GM21360 (cell line): ENCODE results near the gene TMEM135.
"Not testable (repeated sequence)": the region's sequence is repeated elsewhere in the genome, so short reads cannot be mapped to it uniquely, and the experiment has no call there.

Source experiments
- ATAC-seq: cut with Tn5 transposase; IDR thresholded peaks from one replicate; pipeline ENCODE4 v1.9.1; 2021; ENCODE audit warnings: mild to moderate bottlenecking, moderate library complexity; ENCODE audit not compliant: unreplicated experiment

TMEM135 gene

GRCh38 chr11:87020336-87020735 lies 17.4 kb upstream of the TMEM135 start:
- ATAC-seq = no peak

GRCh38 chr11:87020764-87021365 lies 16.9 kb upstream of the TMEM135 start:
- ATAC-seq = no peak

- ATAC-seq = peak; percentile 80
These were observed 15.5 kb upstream of the TMEM135 start for GRCh38 chr11:87022254-87022653.

- no peak for ATAC-seq
These were observed 15.0 kb upstream of the TMEM135 start for GRCh38 chr11:87022738-87023137.

GRCh38 chr11:87026415-87026814 lies 11.3 kb upstream of the TMEM135 start:
- not testable (repeated sequence) for ATAC-seq

- ATAC-seq = peak; percentile 65
These were observed 7.2 kb upstream of the TMEM135 start for GRCh38 chr11:87030458-87031054.

- no peak for ATAC-seq
These were observed 6.1 kb upstream of the TMEM135 start for GRCh38 chr11:87031433-87032170.

GRCh38 chr11:87033561-87033960 lies 4.2 kb upstream of the TMEM135 start:
- no peak for ATAC-seq

- no peak for ATAC-seq
These were observed 1.7 kb upstream of the TMEM135 start for GRCh38 chr11:87035976-87036583.

- no peak for ATAC-seq
These were observed 831 bp upstream of the TMEM135 start for GRCh38 chr11:87036756-87037449.

GRCh38 chr11:87038235-87038977 lies 672 bp downstream of the TMEM135 start:
- no peak for ATAC-seq

GRCh38 chr11:87039371-87039770 lies 1.6 kb downstream of the TMEM135 start:
- no peak for ATAC-seq

- ATAC-seq = no peak
These were observed 6.2 kb downstream of the TMEM135 start for GRCh38 chr11:87043894-87044293.

- ATAC-seq = no peak
These were observed 9.1 kb downstream of the TMEM135 start for GRCh38 chr11:87046824-87047223.

- no peak for ATAC-seq
These were observed 18.4 kb downstream of the TMEM135 start for GRCh38 chr11:87056091-87056490.

- ATAC-seq = no peak
These were observed 20.0 kb downstream of the TMEM135 start for GRCh38 chr11:87057749-87058148.

- no peak for ATAC-seq
These were observed 22.1 kb downstream of the TMEM135 start for GRCh38 chr11:87059596-87060390.

- no peak for ATAC-seq
These were observed 24.0 kb downstream of the TMEM135 start for GRCh38 chr11:87061766-87062165.

- no peak for ATAC-seq
These were observed 26.2 kb downstream of the TMEM135 start for GRCh38 chr11:87063982-87064381.

GRCh38 chr11:87072787-87073186 lies 35.1 kb downstream of the TMEM135 start:
- no peak for ATAC-seq
